NCI-H146 treated with DMSO at 0.1 percent for 48 hours (cell line): ENCODE measurements around the gene BDH1.
A peak's percentile ranks its signal among the peaks of the same experiment; 100 is the strongest.
"Not testable (repeated sequence)": the region's sequence is repeated elsewhere in the genome, so short reads cannot be mapped to it uniquely, and the experiment has no call there.

Experiments
- DNase-seq: peaks from one replicate; lab custom pipeline; 2025; ENCODE audit not compliant: unreplicated experiment; lab: John Stamatoyannopoulos, UW

Gene BDH1

DNA sequence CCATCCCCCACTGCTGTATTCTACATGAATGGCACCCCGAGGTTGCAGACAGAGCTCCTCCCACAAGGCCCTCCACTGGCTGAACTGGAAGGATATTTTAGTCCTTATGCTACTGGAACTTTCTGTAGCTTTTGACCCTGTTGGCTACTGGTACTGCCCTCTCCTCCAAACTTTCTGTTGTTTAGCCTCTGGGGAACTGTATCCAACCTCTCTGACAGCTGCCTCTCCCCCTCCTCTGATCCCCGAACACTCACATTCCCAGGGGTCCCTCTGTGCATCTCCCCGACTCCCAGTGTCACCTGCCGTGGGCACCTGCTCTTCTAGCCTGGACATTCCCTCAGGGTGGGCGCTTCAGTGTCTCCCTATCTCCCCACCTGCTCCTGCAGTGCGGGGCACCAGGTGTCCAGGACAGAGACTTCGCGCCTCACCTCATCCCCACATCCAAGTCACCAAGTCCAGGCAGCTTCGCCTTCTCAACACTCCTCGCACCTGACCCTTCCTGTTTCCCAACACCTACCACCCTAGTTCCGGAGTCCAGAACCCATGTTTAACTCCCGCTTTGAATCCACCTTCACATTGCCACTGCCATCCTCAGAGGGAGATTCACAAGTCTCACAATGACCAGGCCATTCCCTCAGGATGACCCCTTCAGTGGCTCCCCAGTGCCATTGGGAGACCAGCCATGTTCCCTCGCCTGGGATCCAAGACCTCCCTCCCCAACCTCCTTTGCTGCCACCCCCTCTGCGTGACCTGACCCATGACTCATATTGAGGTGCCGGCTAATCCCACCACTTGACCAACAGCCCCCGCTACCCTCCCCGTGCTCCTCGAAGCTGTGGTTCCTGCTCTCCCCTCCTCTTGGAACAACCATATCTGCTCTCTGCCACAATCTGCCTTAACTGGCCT, 34.2 kb downstream of the BDH1 start:
- DNase-seq = no peak

DNA sequence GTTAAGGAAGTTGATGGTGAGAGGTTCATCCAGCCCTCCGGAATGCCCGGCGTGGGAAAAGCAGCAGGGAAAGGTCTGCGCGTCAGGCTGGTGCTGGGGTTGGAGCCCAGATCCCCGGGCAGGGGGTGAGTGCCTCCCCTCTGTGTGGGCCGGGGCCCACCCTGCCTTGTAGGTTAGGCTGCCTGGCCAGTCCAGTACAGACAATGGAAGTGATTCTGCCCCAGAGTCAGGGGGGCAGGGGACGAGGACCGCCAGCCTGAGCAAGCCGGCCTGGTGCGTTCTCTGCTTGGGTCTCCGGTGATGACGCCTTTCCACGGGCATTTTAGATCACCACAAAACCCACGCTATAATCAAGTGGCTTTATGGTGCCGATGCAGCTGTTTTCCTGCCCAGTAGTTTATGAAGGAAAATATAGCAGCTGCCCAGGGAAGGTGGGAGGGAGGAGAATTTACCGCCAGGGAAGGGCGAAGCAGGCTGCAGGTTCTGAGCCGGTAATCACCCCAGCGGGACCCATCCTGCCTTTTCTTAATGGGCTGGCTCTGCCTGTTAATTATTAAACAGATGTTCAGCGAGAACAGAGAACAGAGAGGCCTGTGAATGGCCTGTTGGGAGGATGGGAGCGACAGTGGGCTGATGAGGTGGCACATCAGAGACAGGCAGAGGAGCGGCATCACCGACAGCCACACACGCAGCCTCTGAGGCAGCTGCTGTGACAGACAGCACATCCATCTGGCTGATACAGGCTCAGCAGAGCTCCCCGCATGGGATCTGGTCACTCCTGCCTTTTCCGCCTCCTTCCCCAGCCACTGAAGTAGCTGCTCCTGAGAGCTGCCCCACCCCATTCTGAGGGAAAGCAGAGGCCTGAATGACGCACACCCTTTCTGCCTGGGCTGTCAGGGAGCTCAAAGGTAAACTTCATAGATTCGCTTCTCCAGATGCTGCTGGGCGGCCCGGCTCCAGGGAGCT, 35.2 kb downstream of the BDH1 start:
- DNase-seq = no peak

DNA sequence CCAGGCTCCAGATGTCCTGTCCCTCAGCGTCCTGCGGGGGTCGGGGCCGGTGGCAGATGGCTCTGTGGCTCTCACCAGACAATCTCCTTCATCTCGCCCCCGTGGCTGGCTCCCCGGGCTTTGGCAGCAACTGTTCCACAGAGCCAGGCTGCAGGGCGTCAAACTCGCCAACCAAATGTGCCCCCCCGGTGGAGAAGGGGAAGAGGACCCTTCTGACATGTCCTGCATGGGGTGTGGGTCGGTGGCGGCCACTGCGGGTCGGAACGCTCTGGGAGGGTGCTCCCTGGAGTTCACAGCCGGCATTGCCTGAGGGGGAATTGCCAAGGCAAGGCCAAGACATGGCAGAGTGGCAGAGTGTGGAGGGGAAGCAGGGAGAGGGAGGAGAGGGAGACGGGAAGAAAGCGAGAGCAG, 36.0 kb downstream of the BDH1 start:
- DNase-seq = no peak

DNA sequence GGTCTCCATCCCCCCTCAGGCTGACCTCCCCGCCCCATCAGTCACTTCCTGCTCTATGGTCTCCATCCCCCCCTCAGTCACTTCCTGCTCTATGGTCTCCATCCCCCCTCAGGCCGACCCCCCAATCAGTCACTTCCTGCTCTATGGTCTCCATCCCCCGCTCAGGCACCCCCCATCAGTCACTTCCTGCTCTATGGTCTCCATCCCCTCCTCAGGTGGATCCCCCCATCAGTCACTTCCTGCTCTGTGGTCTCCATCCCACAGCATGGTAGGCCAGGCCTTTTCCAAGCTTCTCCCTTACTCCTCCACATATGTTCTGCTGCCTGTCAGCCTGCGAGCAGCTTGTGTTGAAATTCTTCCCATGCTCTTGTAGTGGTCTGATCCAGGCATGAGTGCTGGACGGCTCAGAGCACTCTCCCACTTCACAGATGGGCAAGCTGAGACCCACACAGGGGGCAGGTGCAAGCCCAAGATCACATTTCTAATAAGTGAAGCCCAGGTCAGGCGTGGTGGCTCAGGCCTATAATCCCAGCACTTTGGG, 36.8 kb downstream of the BDH1 start:
- no peak for DNase-seq

DNA sequence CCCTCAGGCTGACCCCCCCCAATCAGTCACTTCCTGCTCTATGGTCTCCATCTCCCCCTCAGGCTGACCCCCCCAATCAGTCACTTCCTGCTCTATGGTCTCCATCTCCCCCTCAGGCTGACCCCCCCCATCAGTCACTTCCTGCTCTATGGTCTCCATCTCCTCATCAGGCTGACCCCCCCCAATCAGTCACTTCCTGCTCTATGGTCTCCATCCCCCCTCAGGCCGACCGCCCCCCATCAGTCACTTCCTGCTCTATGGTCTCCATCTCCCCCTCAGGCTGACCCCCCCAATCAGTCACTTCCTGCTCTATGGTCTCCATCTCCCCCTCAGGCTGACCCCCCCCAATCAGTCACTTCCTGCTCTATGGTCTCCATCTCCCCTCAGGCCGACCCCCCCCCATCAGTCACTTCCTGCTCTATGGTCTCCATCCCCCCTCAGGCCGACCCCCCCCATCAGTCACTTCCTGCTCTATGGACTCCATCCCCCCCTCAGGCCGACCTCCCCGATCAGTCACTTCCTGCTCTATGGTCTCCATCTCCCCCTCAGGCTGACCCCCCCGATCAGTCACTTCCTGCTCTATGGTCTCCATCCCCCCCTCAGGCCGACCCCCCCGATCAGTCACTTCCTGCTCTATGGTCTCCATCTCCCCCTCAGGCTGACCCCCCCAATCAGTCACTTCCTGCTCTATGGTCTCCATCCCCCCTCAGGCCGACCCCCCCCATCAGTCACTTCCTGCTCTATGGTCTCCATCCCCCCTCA, 37.7 kb downstream of the BDH1 start:
- not testable (repeated sequence) for DNase-seq

DNA sequence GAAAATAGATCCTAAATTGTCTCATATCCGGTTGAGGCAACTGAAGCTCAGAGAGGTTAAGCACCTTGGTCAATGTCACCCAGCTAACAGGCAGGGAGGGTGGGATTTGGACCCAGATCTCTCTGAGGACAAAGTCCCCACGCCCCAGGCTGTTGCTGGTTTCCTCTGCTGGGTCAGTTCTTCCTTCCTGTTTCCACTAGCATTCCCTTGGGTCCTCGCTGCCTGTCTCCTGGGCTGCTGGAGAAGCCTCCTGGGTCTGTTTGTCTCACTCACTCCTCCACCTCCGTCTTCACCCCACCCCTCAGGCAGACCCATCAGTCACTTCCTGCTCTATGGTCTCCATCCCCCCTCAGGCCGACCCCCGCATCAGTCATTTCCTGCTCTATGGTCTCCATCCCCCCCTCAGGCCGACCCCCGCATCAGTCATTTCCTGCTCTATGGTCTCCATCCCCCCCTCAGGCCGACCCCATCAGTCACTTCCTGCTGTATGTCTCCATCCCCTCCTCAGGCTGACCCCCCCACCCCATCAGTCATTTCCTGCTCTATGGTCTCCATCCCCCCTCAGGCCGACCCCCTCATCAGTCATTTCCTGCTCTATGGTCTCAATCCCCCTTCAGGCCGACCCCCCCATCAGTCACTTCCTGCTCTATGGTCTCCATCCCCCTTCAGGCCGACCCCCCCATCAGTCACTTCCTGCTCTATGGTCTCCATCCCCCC, 38.7 kb downstream of the BDH1 start:
- not testable (repeated sequence) for DNase-seq

DNA sequence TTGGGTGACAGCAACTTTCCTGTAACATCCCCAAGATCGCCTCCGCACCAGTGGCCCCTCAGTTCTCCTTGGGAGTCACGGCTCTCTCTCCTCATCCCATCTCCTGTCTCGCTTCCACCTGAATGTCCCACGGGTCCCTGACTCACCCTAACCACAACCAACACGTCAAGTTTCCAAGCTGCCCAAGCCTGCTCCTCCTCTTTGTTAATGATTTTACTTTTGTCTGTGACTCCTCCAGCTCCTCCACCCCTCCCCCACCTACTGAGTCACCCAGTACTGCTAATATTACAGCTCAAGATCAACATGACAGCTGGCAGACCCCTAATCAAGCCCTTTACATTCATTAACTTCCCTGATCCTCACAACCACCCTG, 39.3 kb downstream of the BDH1 start:
- no peak for DNase-seq

DNA sequence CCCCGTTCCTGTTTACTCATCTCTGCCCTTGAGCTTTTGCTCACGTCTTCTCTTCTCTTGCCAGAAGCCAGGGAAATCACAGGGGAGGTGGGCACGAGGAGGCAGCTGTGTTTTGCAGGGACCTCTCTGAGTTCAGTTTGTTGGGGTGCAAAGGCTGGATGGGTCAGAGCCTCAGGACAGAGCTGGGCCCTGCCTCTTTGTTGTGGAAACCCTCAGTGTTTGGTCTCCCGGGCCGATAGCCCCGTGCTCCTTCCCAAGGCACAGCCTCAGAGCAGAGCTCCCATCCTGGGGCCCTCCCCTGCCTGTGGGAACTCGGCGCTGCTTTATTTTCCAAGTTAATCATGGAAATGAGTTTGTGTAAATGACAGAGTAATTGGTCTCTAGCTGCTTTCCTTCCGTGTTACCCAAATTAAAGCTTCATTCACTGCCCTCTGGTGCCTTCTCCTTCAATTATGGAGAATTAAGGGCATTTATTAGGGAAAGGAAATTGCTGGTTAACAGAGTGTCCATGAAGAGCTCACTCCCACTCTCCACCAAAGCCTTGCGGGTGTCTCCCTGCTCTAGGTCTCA, 40.9 kb downstream of the BDH1 start:
- DNase-seq = no peak

DNA sequence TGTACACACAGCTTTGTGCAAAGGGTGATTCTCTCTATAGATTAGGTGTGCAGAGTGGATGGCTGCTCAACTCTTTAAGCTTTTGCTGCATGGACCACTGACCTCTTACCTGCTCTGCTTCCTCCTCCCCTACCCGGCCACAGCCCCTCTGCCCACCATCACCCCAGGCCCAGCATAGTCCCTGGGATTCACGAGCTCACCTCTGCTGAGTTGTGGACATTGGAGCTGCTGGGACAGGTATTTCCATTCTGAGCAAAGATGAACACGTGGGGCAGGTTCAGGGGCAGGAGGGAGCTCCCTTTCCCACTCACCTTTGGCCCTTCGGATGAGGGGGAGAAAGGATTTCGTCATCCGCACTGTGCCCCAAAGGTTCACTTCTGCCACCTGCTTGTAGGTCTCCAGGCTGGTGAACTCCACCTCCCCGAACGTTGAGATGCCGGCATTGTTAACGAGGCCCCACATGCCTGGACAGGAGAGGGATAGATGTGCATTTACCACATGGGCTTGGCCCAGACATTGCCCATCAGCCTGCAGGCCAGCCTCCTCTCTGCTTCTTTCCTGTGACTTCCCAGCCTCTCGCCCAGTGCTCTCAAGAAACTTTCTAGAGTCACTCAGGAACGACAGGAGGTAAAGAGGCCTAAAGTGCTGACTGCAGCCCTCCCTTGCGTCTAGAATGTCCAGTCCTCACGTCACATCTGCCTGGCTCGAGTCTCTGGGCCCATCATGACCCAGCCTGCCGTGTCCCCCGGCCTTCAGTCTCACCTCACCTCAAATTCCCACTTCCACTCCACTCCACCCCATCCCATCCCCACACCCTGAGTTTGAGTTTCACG, 41.6 kb downstream of the BDH1 start:
- DNase-seq = no peak

DNA sequence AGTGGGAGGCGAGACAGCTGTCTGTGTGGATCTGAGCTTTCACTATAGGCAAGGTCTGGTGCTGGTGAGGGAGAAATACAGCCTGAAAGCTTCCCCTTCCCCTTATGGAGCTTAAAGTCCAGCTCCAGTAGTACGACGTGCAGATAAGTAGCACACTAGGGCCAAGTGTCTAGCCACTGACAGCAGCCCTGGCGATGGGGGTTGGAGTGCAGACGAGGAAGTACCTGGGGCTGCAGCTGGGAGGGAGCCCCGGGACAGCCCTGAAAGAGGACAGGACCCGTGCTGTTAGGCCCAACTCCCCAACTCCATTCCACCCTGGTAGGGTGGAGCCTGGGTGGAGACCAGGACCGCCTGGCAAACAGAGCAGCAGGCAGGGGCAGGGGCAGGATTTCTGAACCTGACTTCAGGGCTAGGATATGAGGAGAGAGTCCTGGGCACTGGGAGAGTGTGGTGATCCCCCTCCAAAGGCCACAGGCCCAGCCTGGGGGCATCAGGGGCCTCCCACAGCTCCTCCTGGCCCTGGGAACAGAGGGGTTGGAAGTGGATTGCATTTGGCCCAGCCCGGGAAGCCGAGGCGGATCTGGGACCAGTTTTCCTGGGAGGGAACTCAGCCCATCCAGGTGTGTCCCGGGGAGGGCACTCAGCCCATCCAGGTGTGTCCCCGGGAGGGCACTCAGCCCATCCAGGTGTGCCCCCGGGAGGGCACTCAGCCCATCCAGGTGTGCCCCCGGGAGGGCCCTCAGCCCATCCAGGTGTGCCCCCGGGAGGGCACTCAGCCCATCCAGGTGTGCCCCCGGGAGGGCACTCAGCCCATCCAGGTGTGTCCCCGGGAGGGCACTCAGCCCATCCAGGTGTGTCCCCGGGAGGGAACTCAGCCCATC, 42.8 kb downstream of the BDH1 start:
- DNase-seq = no peak

DNA sequence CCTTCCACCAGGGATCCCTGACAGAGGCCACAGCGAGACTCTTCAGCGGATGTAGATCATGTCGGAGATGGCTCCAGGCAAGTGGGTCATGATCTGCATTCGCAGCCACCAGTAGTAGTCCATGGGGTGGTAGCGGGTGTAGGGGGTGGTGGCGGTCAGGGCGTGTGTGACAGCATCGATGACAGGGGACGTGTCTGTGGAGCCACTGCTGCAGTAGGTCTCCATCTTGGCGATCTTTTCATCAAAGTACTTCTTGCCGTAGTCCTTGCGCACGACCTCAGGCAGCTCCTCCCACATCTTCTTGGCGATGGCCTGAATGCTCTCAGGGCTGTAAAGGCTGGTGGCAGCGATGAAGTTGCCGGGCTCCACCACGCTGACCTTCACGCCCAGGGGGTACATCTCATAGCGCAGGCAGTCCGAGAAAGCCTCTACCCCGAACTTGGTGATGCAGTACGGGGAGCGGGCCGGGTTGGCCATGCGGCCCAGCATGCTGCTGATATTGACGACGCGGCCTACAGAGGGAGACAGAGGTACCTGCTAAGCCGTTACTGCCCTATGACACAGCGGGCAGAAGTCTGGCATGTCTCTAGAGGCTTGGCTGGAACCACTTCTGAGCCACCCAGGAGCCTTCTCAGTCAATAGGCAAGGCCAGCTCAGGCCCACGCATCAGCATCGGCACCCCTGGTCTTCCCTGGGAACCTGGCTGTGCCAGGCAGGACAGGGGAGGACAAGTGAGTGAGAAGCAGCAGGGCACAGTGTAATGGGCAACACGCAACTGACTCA, 43.7 kb downstream of the BDH1 start:
- DNase-seq = no peak

DNA sequence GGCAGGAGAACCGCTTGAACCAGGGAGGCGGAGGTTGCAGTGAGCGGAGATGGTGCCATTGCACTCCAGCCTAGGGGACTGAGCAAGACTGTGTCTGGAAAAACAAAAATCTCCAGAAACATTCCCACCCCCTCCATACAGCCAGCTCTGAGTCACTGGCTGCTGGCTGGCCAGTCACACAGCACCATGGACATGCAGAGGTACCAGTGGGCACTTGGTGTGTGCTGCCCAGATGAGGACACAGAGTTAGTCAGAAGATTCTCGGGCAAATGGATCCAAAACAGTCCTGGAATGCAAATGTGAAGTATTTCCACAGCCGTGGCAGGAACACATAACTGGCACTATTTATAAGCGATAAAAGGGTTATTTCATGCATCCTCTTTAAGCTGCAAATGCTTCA, 44.6 kb downstream of the BDH1 start:
- DNase-seq = no peak

DNA sequence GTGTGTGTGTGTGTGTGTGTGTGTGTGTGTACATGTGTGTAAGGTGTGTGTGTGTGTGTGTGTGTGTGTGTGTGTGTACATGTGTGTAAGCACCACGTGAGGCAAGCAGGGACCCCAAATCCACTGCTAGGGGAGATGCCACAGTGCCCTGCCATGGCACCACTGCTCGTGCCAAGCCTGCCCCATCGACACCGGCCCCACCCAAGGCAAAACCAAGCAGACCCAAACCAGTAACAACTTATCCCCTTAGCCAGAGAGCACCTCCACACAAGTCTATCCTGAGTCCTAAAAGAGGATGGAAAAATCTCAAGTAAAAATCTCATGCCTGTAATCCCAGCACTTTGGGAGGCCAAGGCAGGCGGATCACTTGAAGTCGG, 45.1 kb downstream of the BDH1 start:
- no peak for DNase-seq

DNA sequence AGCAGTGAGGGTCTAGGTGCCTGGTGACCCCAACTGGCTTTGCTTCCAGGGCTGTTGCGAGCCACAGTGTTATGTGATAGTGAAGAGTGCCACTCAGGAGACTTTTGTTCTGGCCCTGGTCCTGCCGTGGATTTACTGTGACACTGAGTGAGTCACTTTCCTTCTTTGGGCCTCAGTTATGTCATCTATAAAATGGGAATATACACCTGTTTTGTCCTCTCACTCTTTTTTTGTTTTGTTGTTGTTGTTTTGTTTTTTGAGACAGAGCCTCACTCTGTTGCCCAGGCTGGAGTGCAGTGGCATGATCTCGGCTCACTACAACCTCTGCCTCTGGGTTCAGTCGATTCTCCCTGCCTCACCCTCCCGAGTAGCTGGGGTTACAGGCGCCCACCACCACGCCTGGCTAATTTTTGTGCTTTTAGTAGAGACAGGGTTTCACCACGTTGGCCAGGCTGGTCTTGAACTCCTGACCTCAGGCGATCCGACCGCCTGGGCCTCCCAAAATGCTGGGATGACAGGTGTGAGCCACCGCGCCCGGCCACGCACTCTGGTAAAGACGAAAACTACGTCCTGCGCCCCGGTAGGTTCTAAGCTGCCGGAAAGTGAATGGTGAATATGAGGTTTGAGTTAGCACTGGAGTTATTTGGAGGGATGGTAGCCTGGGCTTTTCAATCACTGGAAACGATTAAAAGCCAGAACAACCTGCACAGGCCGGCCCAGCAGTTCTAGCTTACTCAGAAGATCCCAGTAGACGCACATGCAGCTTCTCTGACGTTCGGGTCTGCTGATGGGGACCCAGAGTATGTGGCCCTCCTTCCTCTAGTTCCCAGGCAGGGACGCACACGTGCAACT, 46.6 kb downstream of the BDH1 start:
- DNase-seq = no peak

DNA sequence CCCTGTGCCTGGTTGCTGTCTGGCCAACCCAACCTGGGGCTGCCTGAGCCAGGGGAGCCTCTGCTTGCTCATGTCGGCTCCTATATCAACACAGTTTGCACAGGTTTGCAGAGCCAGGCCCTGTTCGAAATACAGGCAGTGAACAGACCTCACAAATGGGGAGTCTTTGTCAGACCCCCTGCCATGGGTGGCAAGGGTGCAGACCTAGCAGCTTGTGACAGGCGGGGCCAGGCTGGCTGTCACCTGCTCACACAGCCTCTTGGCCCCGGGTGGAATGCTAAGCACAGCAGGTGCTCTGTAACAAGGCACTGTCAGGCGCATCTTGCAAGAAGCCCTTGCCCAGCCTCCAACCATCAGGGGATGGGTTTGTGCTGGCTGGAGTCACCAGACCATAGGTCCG, 47.3 kb downstream of the BDH1 start:
- peak; percentile 10 for DNase-seq

DNA sequence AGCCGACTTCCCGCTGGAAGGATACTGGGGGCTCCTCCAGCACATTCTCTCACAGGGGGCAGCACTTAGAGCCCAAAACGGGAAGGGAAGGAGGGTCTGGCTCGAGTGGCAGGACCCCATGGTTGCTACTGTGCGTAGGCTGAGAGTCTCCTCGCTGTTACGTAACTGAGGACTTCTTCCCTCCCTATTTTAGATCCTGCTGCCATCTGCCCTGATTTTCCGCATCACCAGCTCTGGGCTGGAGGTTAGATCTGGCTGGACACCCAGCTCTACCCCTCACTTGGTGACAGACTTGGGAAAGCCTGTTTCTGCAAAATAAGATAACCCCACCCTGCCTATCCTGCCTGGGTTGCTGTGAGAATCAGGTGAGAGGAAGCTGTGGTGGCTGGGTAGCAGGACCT, 47.7 kb downstream of the BDH1 start:
- no peak for DNase-seq
